B cell (primary cell): ENCODE results near the gene MPP1. TPM values are rescaled to one million over a fixed set of nuclear protein-coding genes. Genes with fewer than 3 reads are reported as not detected.
"Not testable (repeated sequence)": the region's sequence is repeated elsewhere in the genome, so short reads cannot be mapped to it uniquely, and the experiment has no call there.

Source experiments
- ATAC-seq: fragments of 200-7000 bp; cut with Tn5 transposase; one replicate; pipeline ENCODE4 v1.10.0; 2021; ENCODE audit warnings: low read depth, mild to moderate bottlenecking, moderate number of reproducible peaks, moderate library complexity
- CTCF ChIA-PET: fragments of 350-600 bp; sonication (Branson Sonifier 250); formaldehyde crosslinking; loops from one replicate; lab custom pipeline; 2021; ENCODE audit warnings: antibody characterized with exemption, inconsistent platforms; lab: Charles Lee
- POLR2A ChIA-PET: fragments of 350-600 bp; sonication (Branson Sonifier 250); formaldehyde crosslinking; loops from one replicate; lab custom pipeline; 2021; ENCODE audit warnings: antibody characterized with exemption; lab: Charles Lee
- DNase-seq: peaks from one replicate; pipeline ENCODE4 v3.0.0; 2013
- H2AFZ ChIP-seq: 2 replicates; pipeline ENCODE4 v1.6.1; 2012; ENCODE audit warnings: mild to moderate bottlenecking, low read depth, low read length; ENCODE audit not compliant: insufficient read depth, poor library complexity, severe bottlenecking
- H3K27ac ChIP-seq, 2 donors: 1 replicate in 1 of 2; 2 replicates in 1 of 2; pipeline ENCODE4 v1.5.1; 2012 to 2013; ENCODE audit warnings: low read length in 2 of 2, mild to moderate bottlenecking in 2 of 2, moderate library complexity in 1 of 2
- H3K27me3 ChIP-seq, 4 experiments: fragments of 200-600 bp in 1 of 4; sonication (generic) in 1 of 4; replicated peaks in 1 of 4; 1 replicate in 2 of 4; 2 replicates in 2 of 4; pipeline versions ENCODE4 v1.6.1 to v1.7.0; 2013 to 2016; ENCODE audit warnings: low read length in 3 of 4, mild to moderate bottlenecking in 2 of 4, mixed read lengths in 1 of 4, moderate library complexity in 1 of 4; ENCODE audit not compliant: insufficient read depth in 4 of 4, control insufficient read depth in 3 of 4; ENCODE audit errors: control extremely low read depth in 1 of 4
- H3K36me3 ChIP-seq, 2 experiments: replicated peaks in 1 of 2; 1 replicate in 1 of 2; 2 replicates in 1 of 2; pipeline versions ENCODE4 v1.6.1 to v1.7.1; 2013; ENCODE audit warnings: low read length in 1 of 2; ENCODE audit not compliant: insufficient read depth in 2 of 2, control insufficient read depth in 1 of 2; ENCODE audit errors: control extremely low read depth in 1 of 2, extremely low read depth in 1 of 2
- H3K4me1 ChIP-seq, 2 donors: fragments of 200-600 bp in 1 of 2; sonication (generic) in 1 of 2; 1 replicate in 1 of 2; 2 replicates in 1 of 2; pipeline versions ENCODE4 v1.5.1 to v1.6.1; 2013 to 2017; ENCODE audit warnings: low read length in 2 of 2; ENCODE audit not compliant: control insufficient read depth in 2 of 2, insufficient read depth in 2 of 2
- H3K4me2 ChIP-seq: replicated peaks from 2 replicates; pipeline ENCODE3; 2012; ENCODE audit warnings: mild to moderate bottlenecking, low read depth, low read length; ENCODE audit not compliant: poor library complexity, severe bottlenecking
- H3K4me3 ChIP-seq, 5 experiments: fragments of 200-600 bp in 1 of 5; sonication (generic) in 1 of 5; 1 replicate in 3 of 5; 2 replicates in 2 of 5; pipeline versions ENCODE4 v1.5.1 to v1.7.0; 2011 to 2016; ENCODE audit warnings: low read length in 4 of 5, mild to moderate bottlenecking in 4 of 5, low read depth in 2 of 5, control low read depth in 1 of 5, moderate library complexity in 1 of 5; ENCODE audit not compliant: insufficient read depth in 1 of 5; ENCODE audit errors: control extremely low read depth in 1 of 5, extremely low read depth in 1 of 5
- H3K79me2 ChIP-seq: fragments of 200-600 bp; sonication (generic); one replicate; pipeline ENCODE4 v1.6.0; 2016; ENCODE audit warnings: low read length; ENCODE audit not compliant: control insufficient read depth, insufficient read depth
- H3K9ac ChIP-seq: fragments of 200-600 bp; sonication (generic); 2 replicates; pipeline ENCODE4 v1.6.1; 2017; ENCODE audit warnings: mild to moderate bottlenecking, low read length, moderate library complexity
- H3K9me3 ChIP-seq, 3 donors: one replicate each; pipeline versions ENCODE4 v1.6.1 to v1.7.1; 2013; ENCODE audit warnings: low read length in 2 of 3; ENCODE audit not compliant: control insufficient read depth in 2 of 3, insufficient read depth in 1 of 3; ENCODE audit errors: control extremely low read depth in 1 of 3
- H4K20me1 ChIP-seq: 2 replicates; pipeline ENCODE4 v1.6.0; 2012; ENCODE audit warnings: mild to moderate bottlenecking, low read length; ENCODE audit not compliant: insufficient read depth, control insufficient read depth, poor library complexity, severe bottlenecking
- H3K27ac Mint-ChIP-seq: one replicate; pipeline ENCODE4 v1.8.0; 2021; ENCODE audit warnings: mixed read lengths
- H3K27me3 Mint-ChIP-seq: one replicate; pipeline ENCODE4 v1.8.0; 2021; ENCODE audit warnings: mixed read lengths
- H3K4me1 Mint-ChIP-seq: one replicate; pipeline ENCODE4 v1.8.0; 2021; ENCODE audit warnings: mixed read lengths
- H3K4me3 Mint-ChIP-seq: one replicate; pipeline ENCODE4 v1.8.0; 2021; ENCODE audit warnings: mixed read lengths
- H3K9me3 Mint-ChIP-seq: one replicate; pipeline ENCODE4 v1.8.0; 2022; ENCODE audit warnings: mixed read lengths; ENCODE audit not compliant: insufficient read depth
- EZH2 ChIP-seq: IDR thresholded peaks from 2 replicates; pipeline ENCODE4 v1.6.1; 2012; ENCODE audit warnings: borderline replicate concordance, low read depth, mild to moderate bottlenecking, moderate library complexity, low read length; ENCODE audit not compliant: insufficient read depth, poor library complexity, severe bottlenecking
- WGBS: methylation state at CpG from one replicate; pipeline ENCODE4 v1.1.5; 2013; ENCODE audit warnings: missing lambda C conversion rate; ENCODE audit not compliant: insufficient coverage; 5-methylcytosine and 5-hydroxymethylcytosine counted together
- intact Hi-C: fragments of 100-400 bp; cut with micrococcal nuclease; formaldehyde crosslinking; loops from one replicate; pipeline ENCODE4 v1.10.0; 2022
- polyA plus RNA-seq: library from polyadenylated mRNA; depleted of rRNA; stranded (reverse); fragments of >200 nt; gene quantifications from 2 replicates; pipeline ENCODE4 v1.2.3, GENCODE V29; 2012
- total RNA-seq, 2 donors: library from RNA; stranded (reverse); fragments of 120-200 nt in 1 of 2; gene quantifications; 1 replicate in 1 of 2; 2 replicates in 1 of 2; pipeline versions ENCODE4 v1.2.3 to v1.2.4, GENCODE V29; 2013 to 2022
- TF ChIP-seq, protein P1 (sequence below): fragments of 200-600 bp; IDR thresholded peaks from one replicate; pipeline ENCODE4 v1.8.0; 2022; ENCODE audit warnings: antibody characterized with exemption, mild to moderate bottlenecking

The MPP1 gene
- total and polyA plus RNA-seq, 2 donors (not counting 1 experiment from before 2014, with no cell fraction given) = 5.0 to 7.7 TPM

DNA sequence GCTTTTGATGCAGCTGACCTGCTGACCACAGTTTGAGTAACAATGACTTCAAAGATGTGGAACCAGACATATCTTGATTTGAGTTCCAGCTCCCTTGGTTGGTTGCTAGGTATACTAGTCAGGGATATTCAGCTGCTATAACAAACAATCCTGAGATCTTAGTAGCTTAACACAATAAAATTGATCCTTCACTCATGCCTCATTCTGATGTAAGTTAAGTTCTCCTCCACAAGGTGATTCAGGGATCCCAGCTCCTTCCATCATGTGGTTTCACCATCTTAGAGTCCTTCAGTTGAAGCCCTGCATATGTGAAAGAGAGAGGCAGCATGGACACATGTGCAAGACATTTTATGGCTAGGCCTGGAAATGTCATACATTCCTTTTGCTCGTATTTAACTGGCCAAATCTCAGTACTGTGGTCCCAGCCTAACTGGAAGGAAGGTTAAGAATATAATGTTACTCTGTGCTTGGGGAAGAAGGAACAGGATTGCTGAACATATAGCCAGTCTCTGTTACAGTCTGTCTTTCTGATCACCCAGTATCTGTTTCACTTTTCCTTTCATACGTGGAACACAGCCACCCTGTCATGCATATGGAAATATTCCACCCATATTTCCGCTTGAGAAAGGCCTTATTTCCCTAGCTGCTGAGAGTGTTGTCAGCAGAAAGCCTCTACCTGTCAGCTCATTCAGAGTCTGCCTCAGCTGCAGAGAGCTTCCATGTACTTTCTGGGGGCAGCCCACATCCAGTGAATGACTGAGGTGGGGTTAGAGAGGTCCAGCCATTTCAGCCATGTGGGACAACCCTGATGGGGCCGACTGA lies 22.1 kb upstream of the MPP1 start:
- no peaks in the 10 kb centered on the region for H3K9me3 ChIP-seq
- Mint-ChIP-seq H3K9me3 (no peaks in the 10 kb centered on the region), H3K27me3 (no peaks in the 10 kb centered on the region), H3K27ac (peak overlapping the region; percentile 84), H3K4me1 (peaks cover 29% of the 10 kb centered on the region), H3K4me3 (peak overlapping the region; percentile 41)
- peak overlapping the region; percentile 71 to 75 for H3K27ac ChIP-seq
- ATAC-seq (peak; percentile 92), DNase-seq (peak; percentile 70)
- H3K4me3 ChIP-seq = peak overlapping the region in 1 of 5 experiments; percentile 8
- CTCF ChIA-PET = interaction anchor here (0.6 to 2.0 kb wide), 5 partner anchors 9 to 79 kb away, joined by 3 to 7 read pairs (median 3); partner anchors contain the start of gene GAB3
- peak overlapping the region; percentile 5 for H3K9ac ChIP-seq
- WGBS = 40% methylated on average over 1 of the region's 4 CpGs
- peak overlapping the region; percentile 43 for H2AFZ ChIP-seq
- H3K4me1 ChIP-seq = peaks cover 21 to 27% of the 10 kb centered on the region in 2 donors
- H3K36me3 ChIP-seq = no peaks in the 10 kb centered on the region
- no peaks in the 10 kb centered on the region for H4K20me1 ChIP-seq
- peak overlapping the region; percentile 48 for H3K4me2 ChIP-seq
- H3K79me2 ChIP-seq = no peaks in the 10 kb centered on the region
- POLR2A ChIA-PET = interaction anchor here (0.8 kb wide), 1 partner anchor 77 kb away, joined by 3 read pairs; the partner anchor contains the start of gene GAB3
- intact Hi-C loops = no loop called here
- TF ChIP-seq, protein P1, sequence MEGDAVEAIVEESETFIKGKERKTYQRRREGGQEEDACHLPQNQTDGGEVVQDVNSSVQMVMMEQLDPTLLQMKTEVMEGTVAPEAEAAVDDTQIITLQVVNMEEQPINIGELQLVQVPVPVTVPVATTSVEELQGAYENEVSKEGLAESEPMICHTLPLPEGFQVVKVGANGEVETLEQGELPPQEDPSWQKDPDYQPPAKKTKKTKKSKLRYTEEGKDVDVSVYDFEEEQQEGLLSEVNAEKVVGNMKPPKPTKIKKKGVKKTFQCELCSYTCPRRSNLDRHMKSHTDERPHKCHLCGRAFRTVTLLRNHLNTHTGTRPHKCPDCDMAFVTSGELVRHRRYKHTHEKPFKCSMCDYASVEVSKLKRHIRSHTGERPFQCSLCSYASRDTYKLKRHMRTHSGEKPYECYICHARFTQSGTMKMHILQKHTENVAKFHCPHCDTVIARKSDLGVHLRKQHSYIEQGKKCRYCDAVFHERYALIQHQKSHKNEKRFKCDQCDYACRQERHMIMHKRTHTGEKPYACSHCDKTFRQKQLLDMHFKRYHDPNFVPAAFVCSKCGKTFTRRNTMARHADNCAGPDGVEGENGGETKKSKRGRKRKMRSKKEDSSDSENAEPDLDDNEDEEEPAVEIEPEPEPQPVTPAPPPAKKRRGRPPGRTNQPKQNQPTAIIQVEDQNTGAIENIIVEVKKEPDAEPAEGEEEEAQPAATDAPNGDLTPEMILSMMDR = no peak
- TF ChIP-seq EZH2 = no peak
- no peaks in the 10 kb centered on the region for H3K27me3 ChIP-seq

DNA sequence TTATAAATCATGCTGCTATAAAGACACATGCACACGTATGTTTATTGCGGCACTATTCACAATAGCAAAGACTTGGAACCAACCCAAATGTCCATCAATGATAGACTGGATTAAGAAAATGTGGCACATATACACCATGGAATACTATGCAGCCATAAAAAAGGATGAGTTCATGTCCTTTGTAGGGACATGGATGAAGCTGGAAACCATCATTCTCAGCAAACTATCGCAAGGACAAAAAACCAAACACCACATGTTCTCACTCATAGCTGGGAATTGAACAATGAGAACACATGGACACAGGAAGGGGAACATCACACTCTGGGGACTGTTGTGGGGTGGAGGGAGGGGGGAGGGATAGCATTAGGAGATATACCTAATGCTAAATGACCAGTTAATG lies 20.3 kb upstream of the MPP1 start:
- H3K36me3 ChIP-seq, H2AFZ ChIP-seq, H3K9me3 Mint-ChIP-seq, H3K27ac Mint-ChIP-seq, H4K20me1 ChIP-seq, POLR2A ChIA-PET, ATAC-seq, H3K27me3 Mint-ChIP-seq, H3K27me3 ChIP-seq, DNase-seq, H3K4me2 ChIP-seq, H3K9me3 ChIP-seq, H3K4me3 ChIP-seq, H3K79me2 ChIP-seq, intact Hi-C loops, H3K4me3 Mint-ChIP-seq, H3K9ac ChIP-seq, CTCF ChIA-PET, H3K27ac ChIP-seq: not testable (repeated sequence)
- H3K4me1 ChIP-seq = peaks cover 21 to 27% of the 10 kb centered on the region in 2 donors
- WGBS = no CpG with 5 or more reads among the region's 3 CpGs
- peaks cover 32% of the 10 kb centered on the region for H3K4me1 Mint-ChIP-seq
